K562 (cell line): ENCODE results near the gene MIEF2. TPM values are rescaled to one million over a fixed set of nuclear protein-coding genes. Genes with fewer than 3 reads are reported as not detected.

Source experiments
- ATAC-seq: fragments of 200-7000 bp; cut with Tn5 transposase; 3 replicates; pipeline ENCODE4 v1.9.1; 2020; ENCODE audit warnings: moderate library complexity
- BruUV-seq: library from RNA; stranded (reverse); fragments of 400-500 nt; replicated peaks from 2 replicates; lab custom pipeline; 2021; lab: Mats Ljungman, UMichigan
- CTCF ChIA-PET: fragments of 300-600 bp; formaldehyde crosslinking; extraction: SDS; loops from one replicate; lab custom pipeline; 2021; ENCODE audit warnings: low intra/inter-chr PET ratio; lab: Yijun Ruan, JAX
- POLR2A ChIA-PET: fragments of 300-600, 350-650 bp; sonication (Branson Sonifier 250); formaldehyde crosslinking; extraction: SDS; loops from one replicate; lab custom pipeline; 2021; ENCODE audit warnings: antibody characterized with exemption, inconsistent platforms; lab: Yijun Ruan, JAX
- DNase-seq, 4 experiments: peaks; one replicate each; pipeline versions ENCODE4 v3.0.0 to v3.0.0-alpha.2; 2011 to 2018; ENCODE audit warnings: low spot score in 3 of 4, mixed read lengths in 3 of 4; ENCODE audit errors: extremely low read depth in 1 of 4
- FAIRE-seq: peaks from 2 replicates; lab custom pipeline; 2011; peaks lifted over from hg19 to GRCh38; lab: Jason Lieb, UNC
- H2AFZ ChIP-seq: 2 replicates; pipeline ENCODE4 v1.6.0; 2011; ENCODE audit warnings: low read depth, low read length, control low read depth, inconsistent platforms
- H3K27ac ChIP-seq: fragments of 200-600 bp; 3 replicates; pipeline ENCODE4 v1.8.0; 2011; ENCODE audit warnings: low read depth, mild to moderate bottlenecking, control low read depth, inconsistent platforms, low read length, moderate library complexity, mixed read lengths; ENCODE audit errors: extremely low read depth
- H3K27me3 ChIP-seq, 2 experiments: fragments of 300-600 bp in 1 of 2; 2 replicates in 1 of 2; 3 replicates in 1 of 2; pipeline versions ENCODE4 v1.6.0 to v1.8.0; 2011; ENCODE audit warnings: inconsistent platforms in 2 of 2, low read length in 2 of 2, mild to moderate bottlenecking in 1 of 2, mixed read lengths in 1 of 2, moderate library complexity in 1 of 2; ENCODE audit not compliant: control insufficient read depth in 2 of 2, insufficient read depth in 2 of 2
- H3K36me3 ChIP-seq: fragments of 300-600 bp; 3 replicates; pipeline ENCODE4 v1.8.0; 2011; ENCODE audit warnings: mild to moderate bottlenecking, low read length, inconsistent platforms; ENCODE audit not compliant: control insufficient read depth, insufficient read depth
- H3K4me1 ChIP-seq, 2 experiments: fragments of 200-600 bp in 1 of 2; replicated peaks in 1 of 2; 2 replicates in 1 of 2; 3 replicates in 1 of 2; pipeline versions ENCODE4 v1.5.1 to v1.8.0; 2011; ENCODE audit warnings: inconsistent platforms in 2 of 2, low read length in 2 of 2, mild to moderate bottlenecking in 1 of 2, mixed read lengths in 1 of 2, moderate library complexity in 1 of 2; ENCODE audit not compliant: control insufficient read depth in 2 of 2, insufficient read depth in 2 of 2
- H3K4me2 ChIP-seq: 2 replicates; pipeline ENCODE4 v1.6.1; 2011; ENCODE audit warnings: low read length, control low read depth, inconsistent platforms, mixed read lengths; ENCODE audit not compliant: insufficient read depth
- H3K4me3 ChIP-seq: fragments of 200-600 bp; sonication (generic), shearing (Covaris generic); 2 replicates; pipeline ENCODE4 v1.5.1; 2016; ENCODE audit warnings: control low read depth, inconsistent platforms
- H3K79me2 ChIP-seq: fragments of 200-600 bp; 3 replicates; pipeline ENCODE4 v1.8.0; 2011; ENCODE audit warnings: low read length, inconsistent platforms; ENCODE audit not compliant: control insufficient read depth, insufficient read depth
- H3K9ac ChIP-seq, 2 experiments: 2 replicates each; pipeline versions ENCODE4 v1.6.0 to v1.6.1; 2011; ENCODE audit warnings: low read depth in 2 of 2, low read length in 2 of 2, control low read depth in 1 of 2, inconsistent platforms in 1 of 2, mild to moderate bottlenecking in 1 of 2, mixed read lengths in 1 of 2; ENCODE audit not compliant: insufficient read depth in 1 of 2
- H3K9me1 ChIP-seq: one replicate; pipeline ENCODE4 v1.6.0; 2011; ENCODE audit warnings: inconsistent platforms, mild to moderate bottlenecking, low read length, moderate library complexity; ENCODE audit not compliant: control insufficient read depth, insufficient read depth
- H3K9me3 ChIP-seq: replicated peaks from 2 replicates; pipeline ENCODE4 v1.5.1; 2011; ENCODE audit warnings: low read depth, low read length, inconsistent platforms; ENCODE audit not compliant: control insufficient read depth, insufficient read depth
- H4K20me1 ChIP-seq: replicated peaks from 2 replicates; pipeline ENCODE4 v1.6.1; 2011; ENCODE audit warnings: low read length, inconsistent platforms, mixed read lengths; ENCODE audit not compliant: control insufficient read depth, insufficient read depth
- NFIC ChIP-seq: fragments of 450-650 bp; IDR thresholded peaks from 2 replicates; pipeline ENCODE4 v1.6.1; 2017; ENCODE audit warnings: mild to moderate bottlenecking, inconsistent platforms
- NR2C2 ChIP-seq, 2 experiments: fragments of 200-800 bp in 1 of 2; sonication (Bioruptor generic) in 1 of 2; sonication (generic) in 1 of 2; formaldehyde crosslinking in 1 of 2; IDR thresholded peaks; 2 replicates each; pipeline versions ENCODE4 v1.6.1 to v1.8.0; 2016 to 2022; ENCODE audit warnings: mild to moderate bottlenecking in 1 of 2, missing compliant biosample characterization in 1 of 2, missing genetic modification characterization in 1 of 2, missing genetic modification reagents in 1 of 2
- TEAD4 ChIP-seq, 2 experiments: sonication (generic) in 1 of 2; formaldehyde crosslinking in 1 of 2; IDR thresholded peaks; 2 replicates each; pipeline versions ENCODE4 v1.6.1 to v1.8.0; 2012 to 2022; ENCODE audit warnings: borderline replicate concordance in 1 of 2, inconsistent platforms in 1 of 2, low read length in 1 of 2, mild to moderate bottlenecking in 1 of 2, missing genetic modification reagents in 1 of 2
- WGBS: fragments of 100-300 bp; shearing (Covaris generic); methylation state at CpG from one replicate; pipeline ENCODE4 v1.1.6; 2016; ENCODE audit warnings: low coverage, mixed read lengths; ENCODE audit not compliant: insufficient coverage; ENCODE audit errors: missing lambda C conversion rate; 5-methylcytosine and 5-hydroxymethylcytosine counted together
- in situ Hi-C: fragments of 300-500 bp; cut with MboI; formaldehyde crosslinking; loops from 4 replicates; pipeline ENCODE4 v1.15.0; 2018; ENCODE audit warnings: inconsistent platforms, mixed read lengths
- intact Hi-C: fragments of 100-400 bp; cut with micrococcal nuclease; formaldehyde crosslinking; loops from 2 replicates; pipeline ENCODE4 v1.14.2; 2022
- polyA plus RNA-seq, 8 experiments: library from polyadenylated mRNA; depleted of rRNA in 4 of 8; stranded (reverse) in 5 of 8; unstranded in 3 of 8; fragments of >200 nt; fragmentation: Nextera tagmentation in 2 of 8; fragmentation: Illumina TruSeq in 1 of 8; extraction: Ambion mirVana in 2 of 8; extraction: Trizol in 1 of 8; gene quantifications; 2 replicates each; pipeline versions ENCODE4 v1.2.1 to v1.2.3, GENCODE V29; 2011 to 2014; ENCODE audit warnings: inconsistent platforms in 1 of 8, missing spikeins in 1 of 8
- total RNA-seq, 7 experiments: library from RNA; depleted of rRNA in 6 of 7; stranded (reverse); fragments of >200 nt in 6 of 7; fragmentation: Illumina TruSeq in 2 of 7; extraction: Trizol in 2 of 7; gene quantifications; 2 replicates each; pipeline versions ENCODE4 v1.2.1 to v1.2.3, GENCODE V29; 2011 to 2021; ENCODE audit warnings: low replicate concordance in 1 of 7

Gene MIEF2
- total and polyA plus RNA-seq, 9 of the 15 experiments (the other 6 are each of a cell fraction or from before 2014, with no cell fraction given), result 0.10 to 8.2 (median 2.4) TPM

GRCh38 chr17:18218756-18219415, 41.6 kb upstream of the MIEF2 start:
- no peaks in the 10 kb centered on the region for H3K36me3 ChIP-seq
- no peak for FAIRE-seq
- H3K4me3 ChIP-seq, result no peak overlapping the region
- ATAC-seq, result peak; percentile 53
- no peaks in the 10 kb centered on the region for H3K79me2 ChIP-seq
- peaks cover 8 to 10% of the 10 kb centered on the region in 2 experiments; a peak in 3 of 5 replicates for H3K4me1 ChIP-seq
- no peaks in the 10 kb centered on the region for H3K9me3 ChIP-seq
- intact Hi-C loops (no loop called here), in situ Hi-C loops (loop anchor here (25.0 kb wide), 1 partner anchor 343 kb away; no protein-coding TSS in a partner anchor)
- TF ChIP-seq NFIC, result peak; percentile 28; the same call in 1 of the 2 replicates
- no peak for TF ChIP-seq NR2C2 (CRISPR knock-in tag; IDR thresholded peaks at IDR 0.05)
- peak; percentile 35; the same call in 1 of the 2 replicates for TF ChIP-seq NR2C2 (tag; IDR thresholded peaks at IDR 0.05)
- no peak for TF ChIP-seq TEAD4 (IDR thresholded peaks at IDR 0.05; ENCODE audit: low read length)
- no peak for TF ChIP-seq TEAD4 (CRISPR knock-in tag; IDR thresholded peaks at IDR 0.05; ENCODE audit: borderline replicate concordance)
- BruUV-seq, result no TSS peak
- POLR2A ChIA-PET, result interaction anchor here (0.7 kb wide), 1 partner anchor 35 kb away, joined by 3 read pairs; no protein-coding TSS in a partner anchor
- H2AFZ ChIP-seq, result no peak overlapping the region
- no peak overlapping the region for H3K4me2 ChIP-seq
- peaks cover 3% of the 10 kb centered on the region for H3K9me1 ChIP-seq
- WGBS, result 6% methylated on average over 4 of the region's 4 CpGs
- CTCF ChIA-PET, result interaction anchor here (1.0 kb wide), 1 partner anchor 329 kb away, joined by 4 read pairs; no protein-coding TSS in a partner anchor
- no peak overlapping the region for H3K27ac ChIP-seq
- peak in 1 of 4 experiments; percentile 14 for DNase-seq
- H3K9ac ChIP-seq, result no peak overlapping the region
- H4K20me1 ChIP-seq, result 0 out of 2 replicates have a peak, but pooled peaks cover 7% of the 10 kb centered on the region
- H3K27me3 ChIP-seq, result no peaks in the 10 kb centered on the region
